NCI-H146 treated with DMSO at 0.1 percent for 48 hours (cell line): ENCODE measurements around the gene PHLDB1.
"Not testable (repeated sequence)": the region's sequence is repeated elsewhere in the genome, so short reads cannot be mapped to it uniquely, and the experiment has no call there.

ENCODE experiments used
- DNase-seq: peaks from one replicate; lab custom pipeline; 2025; ENCODE audit not compliant: unreplicated experiment; lab: John Stamatoyannopoulos, UW

The PHLDB1 gene

GRCh38 chr11:118682939-118683338 is 75.5 kb downstream of the PHLDB1 start:
- DNase-seq, result not testable (repeated sequence)

GRCh38 chr11:118684187-118684586 is 76.8 kb downstream of the PHLDB1 start:
- DNase-seq, result no peak

- no peak for DNase-seq
Measured at GRCh38 chr11:118687906-118688305, 80.5 kb downstream of the PHLDB1 start.

- DNase-seq, result not testable (repeated sequence)
Measured at GRCh38 chr11:118688339-118688738, 80.9 kb downstream of the PHLDB1 start.

- DNase-seq, result no peak
Measured at GRCh38 chr11:118688851-118689502, 81.6 kb downstream of the PHLDB1 start.

- DNase-seq, result no peak
Measured at GRCh38 chr11:118689503-118689851, 82.1 kb downstream of the PHLDB1 start.

- peak; percentile 84 for DNase-seq
Measured at GRCh38 chr11:118689852-118690552, 82.6 kb downstream of the PHLDB1 start.

- DNase-seq, result no peak
Measured at GRCh38 chr11:118690553-118691304, 83.3 kb downstream of the PHLDB1 start.

GRCh38 chr11:118691926-118692830 is 84.8 kb downstream of the PHLDB1 start:
- no peak for DNase-seq

- DNase-seq, result no peak
Measured at GRCh38 chr11:118694185-118694584, 86.8 kb downstream of the PHLDB1 start.

GRCh38 chr11:118694771-118695170 is 87.4 kb downstream of the PHLDB1 start:
- no peak for DNase-seq

- no peak for DNase-seq
Measured at GRCh38 chr11:118696673-118697226, 89.3 kb downstream of the PHLDB1 start.

GRCh38 chr11:118697346-118697745 is 89.9 kb downstream of the PHLDB1 start:
- no peak for DNase-seq

- DNase-seq, result no peak
Measured at GRCh38 chr11:118699506-118700220, 92.2 kb downstream of the PHLDB1 start.

GRCh38 chr11:118703563-118704106 is 96.2 kb downstream of the PHLDB1 start:
- DNase-seq, result no peak

- no peak for DNase-seq
Measured at GRCh38 chr11:118705111-118705741, 97.8 kb downstream of the PHLDB1 start.

GRCh38 chr11:118705791-118706545 is 98.6 kb downstream of the PHLDB1 start:
- no peak for DNase-seq

GRCh38 chr11:118706546-118706825 is 99.1 kb downstream of the PHLDB1 start:
- DNase-seq, result no peak
